A204.1 (cell line): ENCODE measurements around the gene HBD.

ENCODE experiments used
- FAIRE-seq: peaks from 2 replicates; lab custom pipeline; 2012; peaks lifted over from hg19 to GRCh38; lab: Jason Lieb, UNC

HBD gene

GRCh38 chr11:5232176-5232575, 2.1 kb downstream of the HBD start:
- FAIRE-seq, result no peak

- no peak for FAIRE-seq
These were observed 3.2 kb downstream of the HBD start for GRCh38 chr11:5231111-5231510.

- FAIRE-seq, result no peak
These were observed 4.0 kb downstream of the HBD start for GRCh38 chr11:5230266-5230665.

- no peak for FAIRE-seq
These were observed 4.5 kb downstream of the HBD start for GRCh38 chr11:5229796-5230195.

- FAIRE-seq, result no peak
These were observed 4.9 kb downstream of the HBD start for GRCh38 chr11:5229356-5229755.

GRCh38 chr11:5228124-5228523, 6.2 kb downstream of the HBD start:
- FAIRE-seq, result no peak

- no peak for FAIRE-seq
These were observed 6.6 kb downstream of the HBD start for GRCh38 chr11:5227681-5228080.

GRCh38 chr11:5226732-5227310, 7.5 kb downstream of the HBD start, which contains the start of gene HBB:
TSS of gene HBB (minus strand) at chr11:5227071. CDS start at chr11:5227021, 50 bp downstream.
- FAIRE-seq, result no peak

- no peak for FAIRE-seq
These were observed 8.8 kb downstream of the HBD start for GRCh38 chr11:5225480-5225871.

- no peak for FAIRE-seq
These were observed 9.5 kb downstream of the HBD start for GRCh38 chr11:5224538-5225479.

GRCh38 chr11:5223686-5224085, 10.6 kb downstream of the HBD start:
- no peak for FAIRE-seq

- FAIRE-seq, result no peak
These were observed 11.1 kb downstream of the HBD start for GRCh38 chr11:5223146-5223545.

GRCh38 chr11:5210376-5210885, 23.9 kb downstream of the HBD start:
- FAIRE-seq, result no peak

- peak; percentile 44 for FAIRE-seq
These were observed 29.5 kb downstream of the HBD start for GRCh38 chr11:5204787-5205186.

GRCh38 chr11:5203366-5203765, 30.9 kb downstream of the HBD start:
- no peak for FAIRE-seq

GRCh38 chr11:5200582-5200981, 33.7 kb downstream of the HBD start, which contains the start of gene OR51V1:
TSS of gene OR51V1 (minus strand) at chr11:5200682. CDS start at chr11:5200682, 0 bp downstream.
- FAIRE-seq, result no peak

GRCh38 chr11:5198285-5198684, 36.0 kb downstream of the HBD start:
- FAIRE-seq, result no peak

- FAIRE-seq, result no peak
These were observed 36.7 kb downstream of the HBD start for GRCh38 chr11:5197536-5197935.

- no peak for FAIRE-seq
These were observed 37.6 kb downstream of the HBD start for GRCh38 chr11:5196731-5197130.

GRCh38 chr11:5196067-5196466, 38.2 kb downstream of the HBD start:
- no peak for FAIRE-seq

GRCh38 chr11:5192738-5193137, 41.5 kb downstream of the HBD start:
- FAIRE-seq, result no peak

- no peak for FAIRE-seq
These were observed 46.1 kb downstream of the HBD start for GRCh38 chr11:5188201-5188600.
